ENCODE data around the gene MSANTD2.
A peak's percentile ranks its signal among the peaks of the same experiment; 100 is the strongest.

The MSANTD2 gene

DNA sequence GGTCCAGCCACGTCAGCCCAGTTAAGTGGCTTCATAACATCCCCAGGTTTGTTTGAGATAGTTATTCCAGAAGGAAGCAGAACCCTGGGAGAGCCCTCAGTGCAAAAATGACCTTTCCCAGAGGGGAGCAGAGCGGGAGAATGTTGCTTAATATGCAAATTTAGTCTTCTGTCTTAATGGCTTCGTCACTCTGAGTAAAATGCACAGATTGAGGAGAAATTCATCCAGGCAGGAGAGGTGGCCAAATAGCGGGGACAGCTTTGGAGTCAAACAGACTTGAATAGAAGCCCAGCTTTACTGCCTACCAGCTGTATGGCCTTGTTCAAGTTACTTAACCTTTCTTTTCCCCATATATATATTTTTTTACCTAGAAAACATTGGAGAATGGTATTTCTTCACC lies 72.7 kb downstream of the MSANTD2 start:
- no peak for DNase-seq

DNA sequence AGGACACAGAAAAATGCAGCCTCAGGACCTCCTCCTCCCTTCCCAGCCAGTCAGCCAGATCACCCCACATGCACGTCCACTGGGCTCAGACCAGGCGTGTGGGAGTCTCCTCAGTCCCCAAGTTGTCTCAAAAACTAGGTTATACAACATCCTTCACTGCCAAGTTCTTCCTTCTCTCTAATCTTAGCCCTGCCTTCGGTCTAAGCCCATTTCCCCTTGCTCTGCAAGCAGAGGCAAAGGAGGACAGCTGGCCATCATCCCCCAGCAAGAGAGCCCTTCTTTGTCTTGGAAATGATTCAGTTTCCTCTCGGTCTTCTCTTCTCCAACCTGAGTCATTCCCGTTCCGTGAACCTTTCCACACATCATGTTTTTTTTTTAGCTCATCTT lies 74.5 kb downstream of the MSANTD2 start:
- DNase-seq: no peak

DNA sequence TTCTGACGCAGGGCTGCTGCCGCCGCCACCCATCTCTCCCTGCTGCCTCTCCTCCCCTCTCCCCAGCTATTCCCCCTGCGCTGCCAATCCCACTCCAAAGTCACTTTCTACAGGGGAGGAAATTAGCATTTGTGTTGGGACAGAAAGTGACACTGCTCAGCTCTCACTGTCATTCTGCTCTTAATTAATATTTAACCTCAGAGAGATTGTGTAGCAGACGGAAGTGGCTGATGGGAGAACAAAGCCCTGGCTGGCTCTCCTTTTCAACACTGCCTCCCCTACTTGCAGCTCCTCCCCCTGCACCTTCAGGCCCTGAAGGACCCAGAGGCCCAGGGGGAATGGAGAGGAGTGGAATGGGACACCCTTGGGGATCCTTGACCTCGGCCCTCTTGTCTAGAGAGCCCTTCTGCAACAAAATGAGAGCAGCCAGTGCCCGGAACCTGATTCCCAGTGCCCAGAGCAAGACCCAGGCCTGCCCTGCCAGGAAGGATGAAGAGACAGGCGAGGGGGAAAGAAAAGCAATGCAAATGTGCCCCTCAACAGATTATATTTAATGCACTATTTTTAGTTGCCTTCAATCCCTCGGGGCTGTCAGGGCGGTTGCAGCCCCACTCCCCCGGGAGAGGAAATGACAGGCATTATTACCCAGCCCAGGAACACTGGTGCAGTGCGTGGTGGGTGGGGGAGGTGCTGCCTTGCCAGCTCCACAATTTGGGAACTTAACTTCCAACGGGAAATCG lies 75.1 kb downstream of the MSANTD2 start:
- DNase-seq: no peak

DNA sequence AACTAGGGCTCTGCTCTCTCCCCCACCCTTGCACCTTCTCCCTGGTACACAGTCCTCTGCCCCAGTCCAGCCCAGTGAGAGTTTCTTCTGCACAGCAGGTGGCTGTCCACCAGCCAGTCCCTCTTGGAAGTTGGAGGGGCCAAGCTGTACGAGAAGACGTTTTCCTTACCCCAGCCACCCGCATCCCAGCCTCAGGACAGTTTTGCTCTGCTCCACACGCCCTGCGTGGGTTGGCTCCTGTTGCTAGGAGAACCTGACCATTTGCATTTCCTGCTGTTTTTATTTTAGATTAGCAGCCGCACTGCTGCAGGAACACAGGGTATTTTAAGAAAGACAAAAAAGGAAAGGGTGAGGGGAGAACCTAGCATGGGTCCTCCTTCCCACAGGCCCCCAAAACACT lies 78.0 kb downstream of the MSANTD2 start:
- DNase-seq: no peak

DNA sequence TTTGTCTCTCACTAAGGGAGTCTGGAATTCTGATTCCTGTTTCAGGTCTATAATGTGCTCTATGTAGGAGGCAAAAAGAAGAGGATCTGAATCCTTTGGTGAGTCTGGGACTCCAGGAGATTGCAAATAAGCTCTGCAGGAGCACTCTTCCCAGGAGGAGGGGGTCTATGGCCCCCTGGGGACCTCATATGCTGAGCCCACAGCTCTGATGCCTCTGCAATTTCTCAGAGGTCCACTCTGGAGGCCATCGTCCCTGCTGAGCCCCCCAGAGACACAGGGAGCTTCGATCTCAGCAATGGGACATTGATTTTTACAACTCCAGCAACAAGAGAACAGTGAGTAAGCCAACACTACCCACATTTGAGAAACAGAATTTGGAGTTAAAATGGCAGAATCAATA lies 80.7 kb downstream of the MSANTD2 start:
- no peak for DNase-seq

DNA sequence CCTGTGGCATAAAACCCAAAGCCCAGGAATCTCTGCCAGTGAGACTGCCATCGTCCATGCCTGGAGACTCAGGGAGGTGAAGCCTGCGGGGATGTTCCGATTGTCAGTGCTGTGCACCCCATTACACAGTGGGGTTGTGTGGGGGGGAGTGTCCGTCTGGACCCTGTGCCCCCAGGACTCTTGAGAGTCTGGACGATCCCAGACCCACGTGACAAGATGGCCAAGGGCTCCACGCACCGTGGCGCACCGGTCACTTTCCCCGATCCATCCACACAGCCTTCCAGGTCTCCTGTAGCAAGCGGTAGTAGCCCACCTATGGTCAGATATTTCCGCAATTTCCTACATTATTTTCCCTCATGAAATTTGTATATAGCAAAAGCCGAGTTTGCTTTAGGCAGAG lies 81.4 kb downstream of the MSANTD2 start:
- DNase-seq: no peak

DNA sequence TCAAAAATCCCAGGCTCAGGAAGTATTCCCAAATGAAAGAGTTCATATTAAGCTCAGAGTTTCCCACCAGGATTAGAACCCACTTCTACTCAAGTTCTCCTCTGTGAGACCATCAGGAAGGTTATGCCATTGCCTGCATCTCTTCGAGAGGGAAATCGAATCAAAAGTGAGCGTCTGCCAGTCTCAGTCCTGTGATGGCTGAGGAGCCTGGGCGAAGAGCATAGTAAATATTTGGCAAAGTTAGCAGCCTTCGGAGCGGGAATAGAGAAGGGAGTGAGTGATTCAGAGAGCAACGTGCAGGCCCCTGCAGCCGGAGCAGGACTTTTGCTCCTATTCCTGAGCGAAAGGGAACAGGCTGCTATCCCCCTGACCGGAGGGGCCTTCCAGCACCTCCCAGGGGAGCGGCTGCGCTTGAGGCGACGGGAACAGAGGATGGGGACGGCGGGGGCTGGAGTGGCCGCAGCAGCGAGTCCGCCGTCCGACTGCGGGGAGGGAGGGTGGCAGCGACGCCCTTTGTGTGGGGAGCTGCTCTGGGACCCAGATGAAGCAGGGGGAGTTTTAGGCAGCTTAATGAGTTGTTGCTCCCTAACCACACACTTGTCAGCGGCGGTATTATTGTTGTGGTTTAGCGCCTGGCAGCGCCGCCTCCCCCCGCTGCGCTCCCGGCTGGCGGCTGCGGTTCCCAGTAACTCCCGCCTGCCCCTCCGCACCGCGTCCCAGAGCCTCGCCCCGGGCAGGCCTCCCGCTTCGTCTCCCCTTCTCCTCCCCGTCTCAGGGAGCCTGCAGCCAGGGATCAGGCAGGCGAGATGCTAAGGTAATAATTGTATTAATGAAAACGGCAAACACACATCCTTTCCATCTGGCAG lies 82.2 kb downstream of the MSANTD2 start:
- DNase-seq: peak; percentile 16

DNA sequence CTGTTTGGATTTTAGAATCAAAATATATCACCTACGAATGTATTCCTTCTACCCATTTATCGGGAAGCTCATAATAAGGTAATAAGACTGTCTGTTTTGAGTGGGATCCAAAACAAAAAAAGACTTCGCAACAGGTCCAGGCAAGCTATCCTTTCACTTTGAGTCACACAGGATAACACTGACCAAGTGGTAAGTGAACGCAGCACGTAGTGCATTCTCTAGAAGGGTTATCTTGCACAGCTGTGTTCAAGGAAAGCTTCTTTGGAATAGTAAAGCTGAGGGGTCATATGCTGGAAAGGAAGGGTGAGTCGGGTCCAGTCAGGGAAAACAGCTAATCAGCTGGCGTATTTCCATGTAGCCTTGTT lies 82.8 kb downstream of the MSANTD2 start:
- DNase-seq: no peak

DNA sequence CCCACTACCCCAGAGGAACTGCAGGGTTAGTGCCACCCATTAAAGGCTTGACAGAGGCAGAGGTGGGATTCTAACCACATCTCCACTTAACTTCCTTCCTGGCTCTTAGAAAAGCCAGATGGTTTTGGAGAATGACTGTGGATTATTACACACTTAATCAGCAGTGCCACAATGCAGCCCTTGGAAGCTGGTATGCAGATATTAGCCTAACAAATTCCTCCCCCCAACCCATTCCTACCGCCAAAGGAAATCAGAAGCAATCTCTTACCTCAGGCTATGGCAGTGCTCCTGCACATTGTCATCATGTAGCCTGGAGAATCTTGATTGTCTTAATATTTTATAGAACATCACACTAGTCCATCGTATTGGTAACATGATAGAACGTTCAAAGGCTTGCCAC lies 83.6 kb downstream of the MSANTD2 start:
- DNase-seq: no peak

All from activated CD4-positive, alpha-beta T cell treated with anti-CD3 and anti-CD28 coated beads for 48 hours (primary cell).